ENCODE measurements around the gene MUC3A.

DNA sequence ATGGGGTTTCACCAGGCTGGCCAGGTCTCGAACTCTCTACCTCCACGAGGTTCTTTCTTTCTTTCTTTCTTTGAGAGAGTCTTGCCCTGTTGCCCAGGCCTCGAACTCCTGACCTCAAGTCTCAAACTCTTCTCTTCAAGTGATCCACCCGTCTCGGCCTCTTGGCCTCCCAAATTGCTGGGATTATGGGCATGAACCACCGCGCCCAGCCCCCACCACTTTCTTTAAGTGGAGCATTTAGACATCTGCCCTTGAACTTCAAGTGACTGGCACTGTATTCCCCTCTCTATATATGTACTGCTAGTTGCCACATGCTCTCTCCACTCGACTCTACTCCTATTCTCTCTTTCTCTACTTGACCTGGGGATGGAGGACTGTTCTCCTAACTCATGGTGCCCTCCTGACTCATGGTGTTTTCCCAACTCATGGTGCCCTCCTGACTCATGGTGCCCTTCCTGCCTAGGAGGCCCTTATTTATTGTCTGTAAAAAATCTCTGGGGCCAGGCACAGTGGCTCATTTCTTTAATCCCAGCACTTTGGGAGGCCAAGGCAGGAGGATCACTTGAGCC is 34.4 kb upstream of the MUC3A start:
- TF ChIP-seq, protein P1, sequence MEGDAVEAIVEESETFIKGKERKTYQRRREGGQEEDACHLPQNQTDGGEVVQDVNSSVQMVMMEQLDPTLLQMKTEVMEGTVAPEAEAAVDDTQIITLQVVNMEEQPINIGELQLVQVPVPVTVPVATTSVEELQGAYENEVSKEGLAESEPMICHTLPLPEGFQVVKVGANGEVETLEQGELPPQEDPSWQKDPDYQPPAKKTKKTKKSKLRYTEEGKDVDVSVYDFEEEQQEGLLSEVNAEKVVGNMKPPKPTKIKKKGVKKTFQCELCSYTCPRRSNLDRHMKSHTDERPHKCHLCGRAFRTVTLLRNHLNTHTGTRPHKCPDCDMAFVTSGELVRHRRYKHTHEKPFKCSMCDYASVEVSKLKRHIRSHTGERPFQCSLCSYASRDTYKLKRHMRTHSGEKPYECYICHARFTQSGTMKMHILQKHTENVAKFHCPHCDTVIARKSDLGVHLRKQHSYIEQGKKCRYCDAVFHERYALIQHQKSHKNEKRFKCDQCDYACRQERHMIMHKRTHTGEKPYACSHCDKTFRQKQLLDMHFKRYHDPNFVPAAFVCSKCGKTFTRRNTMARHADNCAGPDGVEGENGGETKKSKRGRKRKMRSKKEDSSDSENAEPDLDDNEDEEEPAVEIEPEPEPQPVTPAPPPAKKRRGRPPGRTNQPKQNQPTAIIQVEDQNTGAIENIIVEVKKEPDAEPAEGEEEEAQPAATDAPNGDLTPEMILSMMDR (IDR thresholded peaks at IDR 0.05; ENCODE audit: low read depth, low read length, missing input control): no peak
- no peak for TF ChIP-seq YY1 (IDR thresholded peaks at IDR 0.05)
- TF ChIP-seq, protein P2, sequence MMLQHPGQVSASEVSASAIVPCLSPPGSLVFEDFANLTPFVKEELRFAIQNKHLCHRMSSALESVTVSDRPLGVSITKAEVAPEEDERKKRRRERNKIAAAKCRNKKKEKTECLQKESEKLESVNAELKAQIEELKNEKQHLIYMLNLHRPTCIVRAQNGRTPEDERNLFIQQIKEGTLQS (IDR thresholded peaks at IDR 0.05): no peak
- no peak for TF ChIP-seq HNF4A (conservative IDR thresholded peaks at IDR 0.05)
- TF ChIP-seq JUND (IDR thresholded peaks at IDR 0.05): no peak
- TF ChIP-seq, protein P3, sequence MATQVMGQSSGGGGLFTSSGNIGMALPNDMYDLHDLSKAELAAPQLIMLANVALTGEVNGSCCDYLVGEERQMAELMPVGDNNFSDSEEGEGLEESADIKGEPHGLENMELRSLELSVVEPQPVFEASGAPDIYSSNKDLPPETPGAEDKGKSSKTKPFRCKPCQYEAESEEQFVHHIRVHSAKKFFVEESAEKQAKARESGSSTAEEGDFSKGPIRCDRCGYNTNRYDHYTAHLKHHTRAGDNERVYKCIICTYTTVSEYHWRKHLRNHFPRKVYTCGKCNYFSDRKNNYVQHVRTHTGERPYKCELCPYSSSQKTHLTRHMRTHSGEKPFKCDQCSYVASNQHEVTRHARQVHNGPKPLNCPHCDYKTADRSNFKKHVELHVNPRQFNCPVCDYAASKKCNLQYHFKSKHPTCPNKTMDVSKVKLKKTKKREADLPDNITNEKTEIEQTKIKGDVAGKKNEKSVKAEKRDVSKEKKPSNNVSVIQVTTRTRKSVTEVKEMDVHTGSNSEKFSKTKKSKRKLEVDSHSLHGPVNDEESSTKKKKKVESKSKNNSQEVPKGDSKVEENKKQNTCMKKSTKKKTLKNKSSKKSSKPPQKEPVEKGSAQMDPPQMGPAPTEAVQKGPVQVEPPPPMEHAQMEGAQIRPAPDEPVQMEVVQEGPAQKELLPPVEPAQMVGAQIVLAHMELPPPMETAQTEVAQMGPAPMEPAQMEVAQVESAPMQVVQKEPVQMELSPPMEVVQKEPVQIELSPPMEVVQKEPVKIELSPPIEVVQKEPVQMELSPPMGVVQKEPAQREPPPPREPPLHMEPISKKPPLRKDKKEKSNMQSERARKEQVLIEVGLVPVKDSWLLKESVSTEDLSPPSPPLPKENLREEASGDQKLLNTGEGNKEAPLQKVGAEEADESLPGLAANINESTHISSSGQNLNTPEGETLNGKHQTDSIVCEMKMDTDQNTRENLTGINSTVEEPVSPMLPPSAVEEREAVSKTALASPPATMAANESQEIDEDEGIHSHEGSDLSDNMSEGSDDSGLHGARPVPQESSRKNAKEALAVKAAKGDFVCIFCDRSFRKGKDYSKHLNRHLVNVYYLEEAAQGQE (IDR thresholded peaks at IDR 0.05): no peak
- TF ChIP-seq SP1 (IDR thresholded peaks at IDR 0.05): no peak
- TF ChIP-seq, protein P4, sequence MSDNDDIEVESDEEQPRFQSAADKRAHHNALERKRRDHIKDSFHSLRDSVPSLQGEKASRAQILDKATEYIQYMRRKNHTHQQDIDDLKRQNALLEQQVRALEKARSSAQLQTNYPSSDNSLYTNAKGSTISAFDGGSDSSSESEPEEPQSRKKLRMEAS (IDR thresholded peaks at IDR 0.05): no peak
- no peak for TF ChIP-seq FOXA1 (IDR thresholded peaks at IDR 0.05)
- TF ChIP-seq TAF1 (conservative IDR thresholded peaks at IDR 0.05): no peak
- TF ChIP-seq HNF4G (IDR thresholded peaks at IDR 0.05): no peak
- no peak for TF ChIP-seq EGR1 (IDR thresholded peaks at IDR 0.05; ENCODE audit: low read depth in 2 of 2)
- TF ChIP-seq RXRA (IDR thresholded peaks at IDR 0.05): no peak
